Activated CD8-positive, alpha-beta memory T cell treated with anti-CD3 and anti-CD28 coated beads for 1 hour (primary cell): ENCODE data around the gene MORN3.
A peak's percentile ranks its signal among the peaks of the same experiment; 100 is the strongest.
"Not testable (repeated sequence)": the region's sequence is repeated elsewhere in the genome, so short reads cannot be mapped to it uniquely, and the experiment has no call there.

Source experiments
- DNase-seq, 2 donors: peaks; one replicate each; pipeline ENCODE4 v3.0.0-alpha.2; 2020; ENCODE audit warnings: low read depth in 1 of 2; ENCODE audit errors: extremely low read depth in 1 of 2

MORN3 gene

GRCh38 chr12:121648458-121649028 is 20.9 kb downstream of the MORN3 start:
- no peak for DNase-seq

- no peak for DNase-seq
Observed at GRCh38 chr12:121641343-121641630, 28.2 kb downstream of the MORN3 start.

DNA sequence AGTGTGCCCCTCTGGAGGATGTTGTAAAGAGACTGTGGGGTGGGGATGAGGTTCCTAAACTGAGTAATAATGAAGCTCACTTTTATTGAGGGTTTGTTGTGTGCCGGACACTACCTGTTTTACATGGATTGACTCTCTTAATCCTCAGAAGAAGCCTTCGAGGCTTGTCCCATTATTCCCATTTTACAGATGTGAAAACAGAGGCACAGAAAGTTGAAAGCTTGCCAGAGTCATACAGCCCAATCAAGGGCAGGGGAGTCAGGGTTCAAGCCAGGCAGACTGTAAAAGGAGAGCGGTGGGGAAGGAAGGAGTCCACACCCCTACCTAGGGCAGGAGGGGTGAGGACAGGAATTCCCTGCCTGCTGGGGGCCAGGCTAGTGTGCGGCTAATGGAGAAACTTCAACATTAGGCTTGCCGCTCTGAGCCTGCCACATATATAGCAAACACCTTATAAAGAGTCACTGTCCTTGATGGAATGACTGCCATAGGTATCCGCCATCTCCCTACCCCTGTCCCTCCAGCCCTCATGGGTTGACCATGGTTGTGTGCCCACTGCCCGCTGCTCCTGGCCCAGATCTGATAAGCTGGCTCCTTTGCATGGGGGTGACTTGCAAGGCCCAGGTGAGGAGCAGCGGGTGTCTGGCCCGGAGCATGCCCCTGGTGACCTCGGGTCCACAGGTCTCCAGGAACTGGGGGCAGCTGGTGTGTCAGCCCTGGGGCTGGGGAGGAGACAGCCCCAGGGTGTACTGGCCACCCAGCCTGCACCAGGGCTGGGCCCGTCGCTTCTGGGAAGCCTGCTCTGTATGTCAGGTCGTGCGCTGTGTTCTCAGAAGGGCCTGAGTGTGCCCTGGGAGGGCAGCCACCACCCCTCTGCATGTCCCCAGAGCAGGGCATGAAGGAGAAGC is 30.9 kb downstream of the MORN3 start:
- no peak for DNase-seq

DNA sequence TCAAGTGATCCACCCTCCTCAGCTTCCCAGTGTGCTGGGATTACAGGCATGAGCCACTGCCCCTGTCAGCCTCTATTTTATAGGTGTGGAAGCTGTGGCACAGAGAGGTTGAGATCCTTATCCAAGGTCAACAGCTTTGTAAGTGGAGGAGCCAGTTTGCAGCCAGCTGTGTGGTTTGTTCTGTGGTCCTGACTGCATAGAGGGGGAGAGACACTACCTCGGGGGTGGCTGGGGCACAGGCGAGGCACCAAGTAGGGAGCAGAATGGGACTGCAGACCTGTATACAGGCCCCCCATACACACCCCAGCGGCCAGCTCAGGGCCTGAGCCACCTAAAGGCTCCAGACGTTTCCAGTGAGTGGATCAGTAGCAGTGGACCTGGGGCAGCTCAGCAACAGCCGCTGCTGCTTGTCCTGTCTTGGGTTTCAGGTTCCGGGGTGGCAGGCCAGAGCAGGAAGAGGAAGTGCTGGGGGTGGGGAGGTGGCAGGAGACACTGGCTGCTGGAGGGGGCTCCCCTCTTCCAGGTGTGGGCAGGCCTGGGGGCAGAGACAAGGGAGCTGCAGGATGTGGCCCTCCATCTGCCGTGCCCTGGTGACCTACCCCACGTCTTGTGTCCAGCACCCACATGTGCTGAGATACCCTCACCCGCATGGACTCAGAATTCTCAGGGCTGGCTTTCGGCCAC is 32.1 kb downstream of the MORN3 start:
- DNase-seq: no peak

- DNase-seq: no peak
Observed at GRCh38 chr12:121634836-121635235, 34.6 kb downstream of the MORN3 start.

- not testable (repeated sequence) for DNase-seq
Observed at GRCh38 chr12:121633833-121634196, 35.6 kb downstream of the MORN3 start.

GRCh38 chr12:121632069-121632970 is 37.1 kb downstream of the MORN3 start:
- no peak for DNase-seq

GRCh38 chr12:121630791-121631355 is 38.6 kb downstream of the MORN3 start:
- DNase-seq: no peak

DNA sequence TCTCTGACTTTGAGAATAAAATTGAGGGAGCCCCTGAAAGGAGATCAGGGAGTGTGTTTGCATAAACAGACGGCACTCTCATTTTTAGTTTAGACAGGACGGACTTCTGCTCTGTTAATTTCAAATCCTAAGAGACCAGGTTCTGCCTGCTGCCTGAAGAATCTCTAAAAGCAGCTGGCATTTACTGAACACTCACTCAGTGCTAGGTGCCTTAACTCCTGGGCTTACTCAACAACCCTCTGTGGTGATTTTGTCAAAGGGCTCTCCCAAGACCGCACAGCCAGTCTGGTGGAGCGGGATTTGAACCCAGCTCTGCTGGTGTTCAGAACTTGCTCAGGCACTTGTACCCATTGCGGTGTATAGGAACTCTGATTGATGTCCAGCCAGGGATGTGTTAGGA is 40.9 kb downstream of the MORN3 start:
- no peak for DNase-seq

DNA sequence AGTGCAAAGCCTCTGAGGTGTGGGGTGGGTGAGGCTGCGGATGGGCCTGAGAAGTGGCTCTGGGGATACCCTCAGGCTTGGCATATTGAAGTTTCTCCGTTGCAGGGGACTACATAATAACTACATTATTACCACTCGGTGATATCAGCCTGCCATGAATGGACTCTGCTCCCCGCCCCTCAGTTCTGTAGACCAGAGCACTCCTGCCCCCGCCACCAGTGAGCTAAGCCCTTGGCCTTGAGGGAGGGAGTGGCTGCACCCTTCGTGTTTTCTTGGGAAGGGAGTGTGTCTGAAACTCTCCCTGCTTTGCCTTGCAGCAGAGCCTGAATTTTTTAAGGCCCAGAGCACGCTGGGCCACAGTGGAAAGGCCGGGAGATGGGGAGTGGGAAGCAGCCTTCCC is 41.4 kb downstream of the MORN3 start:
- DNase-seq: no peak

- DNase-seq: peak; percentile 73 to 89
Observed at GRCh38 chr12:121626853-121627640, 42.4 kb downstream of the MORN3 start.

DNA sequence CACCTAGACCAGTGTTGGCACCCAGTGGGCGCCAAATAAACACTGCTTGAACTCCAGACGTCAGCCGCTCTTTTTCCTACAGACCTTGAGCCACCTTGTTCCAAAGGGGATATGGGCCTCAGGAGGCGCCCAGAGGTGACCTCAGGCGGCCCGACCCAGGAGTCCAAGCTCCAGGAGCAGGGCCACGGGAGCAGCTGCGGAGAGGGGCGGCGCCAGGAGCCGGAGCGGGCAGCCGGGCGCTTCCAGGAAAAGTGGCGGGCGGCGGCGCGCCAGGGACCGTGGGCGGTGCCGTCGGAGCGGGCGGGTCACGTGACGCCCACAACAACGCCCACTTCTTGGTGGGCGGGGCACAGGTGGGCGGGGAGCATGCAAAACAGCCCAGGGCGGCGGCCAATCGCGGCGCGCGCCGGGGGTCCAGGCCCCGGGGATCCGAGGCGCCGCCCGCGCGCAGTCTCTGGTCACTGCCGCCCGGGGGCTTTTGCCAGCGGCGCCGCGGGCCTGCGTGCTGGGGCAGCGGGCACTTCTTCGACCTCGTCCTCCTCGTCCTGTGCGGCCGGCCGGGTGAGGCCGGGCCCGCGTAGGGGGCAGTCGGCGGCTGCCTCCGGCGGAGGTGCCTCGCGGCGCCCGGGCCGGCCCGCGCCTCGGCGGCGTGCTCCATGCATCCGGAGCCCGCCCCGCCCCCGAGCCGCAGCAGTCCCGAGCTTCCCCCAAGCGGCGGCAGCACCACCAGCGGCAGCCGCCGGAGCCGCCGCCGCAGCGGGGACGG is 43.2 kb downstream of the MORN3 start, which contains the start of gene ORAI1:
ORAI1 (plus strand) TSS at position 444 of the 766 bp plus-strand sequence.
- DNase-seq: peak; percentile 79 to 97

DNA sequence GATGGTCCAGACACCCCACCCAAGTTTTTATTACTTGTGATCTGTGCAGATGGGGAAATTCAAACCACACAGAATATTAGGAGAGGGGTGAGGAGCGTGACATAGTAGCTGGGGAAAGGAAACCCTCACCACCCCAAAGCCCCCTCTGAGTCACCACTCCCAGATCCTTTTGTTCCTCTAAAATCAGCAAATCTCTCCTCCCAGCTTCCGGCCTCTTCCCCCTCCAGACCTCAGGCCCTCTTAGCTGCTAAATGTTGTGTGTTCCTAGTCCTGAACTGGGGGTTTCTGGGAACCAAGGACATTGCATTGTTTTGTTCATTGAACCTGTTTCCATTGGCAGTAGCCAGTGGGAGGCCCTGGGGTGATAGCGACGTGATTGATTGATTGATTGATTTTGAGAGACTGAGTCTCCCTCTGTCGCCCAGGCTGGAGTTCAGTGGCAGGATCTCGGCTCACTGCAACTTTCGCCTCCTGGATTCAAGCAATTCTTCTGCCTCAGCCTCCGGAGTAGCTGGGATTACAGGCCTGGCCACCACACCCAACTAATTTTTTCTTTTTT is 49.0 kb downstream of the MORN3 start:
- DNase-seq: no peak

- no peak for DNase-seq
Observed at GRCh38 chr12:121618659-121619233, 50.7 kb downstream of the MORN3 start.

DNA sequence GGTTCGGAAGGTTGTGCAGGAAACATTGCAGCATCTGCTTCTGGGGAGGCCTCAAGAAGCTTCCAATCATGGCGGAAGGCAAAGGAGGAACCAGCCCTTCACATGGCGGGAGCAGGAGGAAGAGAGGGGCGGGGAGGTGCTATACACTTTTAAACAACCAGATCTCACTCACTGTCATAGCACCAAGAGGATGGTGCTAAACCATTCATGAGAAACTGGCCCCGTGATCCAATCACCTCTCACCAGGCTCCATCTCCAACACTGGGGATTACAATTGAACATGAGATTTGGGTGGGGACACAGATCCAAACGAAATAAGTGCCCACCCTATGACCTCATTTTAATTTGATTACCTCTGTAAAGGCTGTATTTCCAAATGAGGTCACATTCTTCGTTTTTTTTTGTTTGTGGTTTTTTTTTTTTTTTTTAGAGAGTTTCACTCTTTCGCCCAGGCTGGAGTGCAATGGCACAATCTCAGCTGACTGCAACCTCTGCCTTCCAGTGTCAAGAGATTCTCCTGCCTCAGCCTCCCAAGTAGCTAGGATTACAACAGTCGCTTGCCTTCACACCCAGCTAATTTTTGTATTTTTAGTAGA is 54.5 kb downstream of the MORN3 start:
- DNase-seq: no peak

DNA sequence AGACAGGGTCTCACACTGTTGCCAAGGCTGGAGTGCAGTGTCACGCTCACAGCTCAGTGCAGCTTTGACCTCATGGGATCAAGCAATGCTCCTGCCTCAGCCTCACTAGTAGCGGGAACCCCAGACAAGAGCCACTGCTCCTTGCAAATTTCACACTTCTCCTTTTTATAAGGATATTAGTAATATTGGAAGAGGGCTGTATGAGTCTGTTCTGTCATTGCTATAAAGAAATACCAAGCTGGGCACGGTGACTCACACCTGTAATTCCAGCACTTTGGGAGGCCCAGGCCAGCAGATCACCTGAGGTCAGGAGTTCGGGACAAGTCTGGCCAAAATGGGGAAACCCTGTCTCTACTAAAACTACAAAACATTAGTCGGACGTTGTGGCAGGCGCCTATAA is 56.0 kb downstream of the MORN3 start:
- DNase-seq: no peak

DNA sequence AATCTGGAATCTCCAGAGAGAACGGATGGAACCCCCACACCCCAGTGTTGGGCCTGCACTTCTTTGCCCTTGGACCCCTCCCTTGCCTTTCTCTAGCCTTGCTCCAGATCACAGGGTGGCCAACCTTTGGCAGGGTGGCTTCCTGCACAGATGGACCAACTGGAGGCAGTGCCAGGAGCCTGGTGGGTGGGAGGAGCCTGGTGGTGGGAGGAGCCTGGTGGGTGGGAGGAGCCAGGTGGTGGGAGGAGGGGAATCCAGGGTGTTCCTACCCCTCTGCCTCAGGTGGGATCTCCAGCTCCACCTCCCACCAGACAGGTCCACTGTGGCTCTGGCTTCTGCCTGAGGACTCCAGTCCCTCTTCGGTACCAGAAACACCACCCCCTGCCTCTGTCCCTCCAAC is 58.1 kb downstream of the MORN3 start:
- DNase-seq: no peak
